Osteocyte (in vitro differentiated cells): ENCODE measurements around the gene KLHL33. TPM values are rescaled to one million over a fixed set of nuclear protein-coding genes. Genes with fewer than 3 reads are reported as not detected.

Source experiments
- DNase-seq: peaks from one replicate; pipeline ENCODE4 v3.0.0; 2021; ENCODE audit warnings: mixed read lengths; ENCODE audit not compliant: unreplicated experiment; ENCODE audit errors: extremely low spot score
- H3K27ac Mint-ChIP-seq: one replicate; pipeline ENCODE4 v1.8.0; 2021; ENCODE audit warnings: mild to moderate bottlenecking, mixed read lengths; ENCODE audit not compliant: unreplicated experiment
- H3K27me3 Mint-ChIP-seq: one replicate; pipeline ENCODE4 v1.8.0; 2021; ENCODE audit warnings: mixed read lengths; ENCODE audit not compliant: unreplicated experiment
- H3K36me3 Mint-ChIP-seq: one replicate; pipeline ENCODE4 v1.8.0; 2021; ENCODE audit warnings: mixed read lengths; ENCODE audit not compliant: unreplicated experiment
- H3K4me1 Mint-ChIP-seq: one replicate; pipeline ENCODE4 v1.8.0; 2021; ENCODE audit warnings: mixed read lengths; ENCODE audit not compliant: unreplicated experiment
- H3K4me3 Mint-ChIP-seq: one replicate; pipeline ENCODE4 v1.8.0; 2021; ENCODE audit warnings: mild to moderate bottlenecking, moderate library complexity, mixed read lengths; ENCODE audit not compliant: unreplicated experiment
- H3K9me3 Mint-ChIP-seq: one replicate; pipeline ENCODE4 v1.8.0; 2021; ENCODE audit warnings: mixed read lengths; ENCODE audit not compliant: unreplicated experiment
- long read RNA-seq: library from polyadenylated mRNA; unstranded; transcript quantifications from one replicate; pipeline ENCODE4 v2.0.0, GENCODE V29; 2021
- total RNA-seq: library from RNA; stranded (reverse); gene quantifications from 2 replicates; pipeline ENCODE4 v1.2.1, GENCODE V29; 2021
- TF ChIP-seq, protein P1 (sequence below): fragments of 200-600 bp; sonication (generic); IDR thresholded peaks from 2 replicates; pipeline ENCODE4 v1.5.0; 2021; ENCODE audit warnings: antibody characterized with exemption, mild to moderate bottlenecking, moderate library complexity

The KLHL33 gene, protein sequence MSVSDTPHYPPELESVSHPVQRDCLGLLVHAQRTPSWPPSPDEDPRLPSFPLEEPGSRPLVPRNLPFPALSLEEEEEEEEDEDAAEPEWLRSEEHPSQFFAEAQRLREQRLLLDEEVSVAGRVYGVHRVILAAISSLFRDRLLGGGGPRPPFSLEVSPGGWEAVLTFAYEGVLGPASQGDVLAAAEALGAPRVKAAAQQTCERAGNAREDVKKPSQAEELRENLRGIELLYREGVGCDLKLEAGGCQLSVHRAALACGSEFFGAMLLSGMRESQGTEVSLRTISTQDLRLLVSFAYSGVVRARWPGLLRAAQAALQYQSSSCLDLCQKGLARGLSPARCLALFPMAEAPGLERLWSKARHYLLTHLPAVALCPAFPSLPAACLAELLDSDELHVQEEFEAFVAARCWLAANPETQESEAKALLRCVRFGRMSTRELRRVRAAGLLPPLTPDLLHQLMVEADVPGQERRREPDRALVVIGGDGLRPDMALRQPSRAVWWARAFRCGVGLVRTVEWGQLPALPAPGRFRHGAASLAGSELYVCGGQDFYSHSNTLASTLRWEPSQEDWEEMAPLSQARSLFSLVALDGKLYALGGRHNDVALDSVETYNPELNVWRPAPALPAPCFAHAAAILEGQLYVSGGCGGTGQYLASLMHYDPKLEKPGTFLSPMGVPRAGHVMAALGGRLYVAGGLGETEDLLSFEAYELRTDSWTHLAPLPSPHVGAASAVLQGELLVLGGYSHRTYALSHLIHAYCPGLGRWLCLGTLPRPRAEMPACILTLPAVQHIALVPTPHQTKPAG
- total RNA-seq, result 0.05 and 0.08 TPM in 2 replicates
- long read RNA-seq, result 0 reads

DNA sequence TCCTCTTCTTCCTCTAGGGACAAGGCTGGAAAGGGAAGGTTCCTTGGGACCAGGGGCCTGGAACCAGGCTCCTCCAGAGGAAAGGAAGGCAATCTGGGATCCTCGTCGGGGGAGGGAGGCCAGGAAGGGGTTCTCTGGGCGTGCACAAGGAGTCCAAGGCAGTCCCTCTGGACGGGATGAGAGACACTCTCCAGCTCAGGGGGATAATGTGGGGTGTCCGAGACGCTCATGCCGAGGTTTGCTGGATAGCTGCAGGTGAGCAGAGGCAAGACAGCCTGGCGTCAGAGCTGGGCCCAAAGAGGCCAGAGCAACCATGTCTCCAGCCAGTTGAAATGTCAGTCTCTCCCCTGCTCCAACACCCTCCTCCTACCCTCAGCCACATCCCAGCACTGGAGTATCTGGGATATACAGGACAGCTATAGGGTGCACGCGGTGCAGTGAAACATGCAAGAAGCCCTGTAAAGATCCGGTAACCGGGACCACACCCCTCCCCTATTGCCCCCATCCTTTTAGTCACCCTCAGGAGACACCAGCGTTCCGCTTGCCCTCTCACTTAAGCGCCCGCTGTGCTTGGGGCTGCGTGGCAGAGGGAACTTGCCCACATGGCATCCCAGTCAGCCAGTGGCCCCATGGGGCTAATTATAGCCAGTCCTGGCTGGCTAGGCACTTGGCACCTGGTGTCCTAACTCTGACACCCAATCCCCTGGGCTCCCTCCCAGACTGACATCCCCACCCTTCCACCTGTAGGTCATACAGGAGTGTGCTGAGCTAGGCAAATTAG lies at the start of gene KLHL33:
TSS of gene KLHL33 (minus strand) at position 585 of the 781 bp plus-strand sequence. CDS start at position 230, 355 bp downstream.
- Mint-ChIP-seq H3K4me3 (no peak within 1 kb of the TSS), H3K36me3 (no peaks in the 10 kb centered on the region), H3K27ac (peak within 1 kb of the TSS; percentile 34), H3K9me3 (no peaks in the 10 kb centered on the region), H3K27me3 (peaks cover 3% of the 10 kb centered on the region), H3K4me1 (peaks cover 6% of the 10 kb centered on the region)
- DNase-seq, result no peak
- TF ChIP-seq, protein P1, sequence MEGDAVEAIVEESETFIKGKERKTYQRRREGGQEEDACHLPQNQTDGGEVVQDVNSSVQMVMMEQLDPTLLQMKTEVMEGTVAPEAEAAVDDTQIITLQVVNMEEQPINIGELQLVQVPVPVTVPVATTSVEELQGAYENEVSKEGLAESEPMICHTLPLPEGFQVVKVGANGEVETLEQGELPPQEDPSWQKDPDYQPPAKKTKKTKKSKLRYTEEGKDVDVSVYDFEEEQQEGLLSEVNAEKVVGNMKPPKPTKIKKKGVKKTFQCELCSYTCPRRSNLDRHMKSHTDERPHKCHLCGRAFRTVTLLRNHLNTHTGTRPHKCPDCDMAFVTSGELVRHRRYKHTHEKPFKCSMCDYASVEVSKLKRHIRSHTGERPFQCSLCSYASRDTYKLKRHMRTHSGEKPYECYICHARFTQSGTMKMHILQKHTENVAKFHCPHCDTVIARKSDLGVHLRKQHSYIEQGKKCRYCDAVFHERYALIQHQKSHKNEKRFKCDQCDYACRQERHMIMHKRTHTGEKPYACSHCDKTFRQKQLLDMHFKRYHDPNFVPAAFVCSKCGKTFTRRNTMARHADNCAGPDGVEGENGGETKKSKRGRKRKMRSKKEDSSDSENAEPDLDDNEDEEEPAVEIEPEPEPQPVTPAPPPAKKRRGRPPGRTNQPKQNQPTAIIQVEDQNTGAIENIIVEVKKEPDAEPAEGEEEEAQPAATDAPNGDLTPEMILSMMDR, result no peak

DNA sequence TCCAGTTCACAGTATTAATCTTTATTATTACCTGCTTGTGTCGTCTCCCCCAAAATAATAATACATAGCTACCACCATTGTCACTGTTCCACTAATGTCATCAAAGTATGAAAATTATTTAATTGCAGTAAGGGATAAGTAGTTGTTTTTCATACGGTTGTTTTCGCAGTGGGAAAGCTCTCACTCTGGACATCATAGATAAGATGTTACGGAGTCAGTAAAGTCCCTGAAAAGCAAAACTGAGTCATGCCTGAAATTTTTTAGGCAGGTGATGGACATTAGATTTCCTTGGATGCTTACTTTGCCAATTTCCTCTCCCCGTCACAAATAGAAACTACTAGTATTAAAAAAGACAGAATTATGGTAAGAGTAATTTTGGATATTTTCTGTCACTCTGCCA lies 46.4 kb upstream of the KLHL33 start:
- Mint-ChIP-seq H3K27ac (no peak overlapping the region), H3K4me3 (no peak overlapping the region), H3K9me3 (no peaks in the 10 kb centered on the region), H3K36me3 (peaks cover 3% of the 10 kb centered on the region), H3K27me3 (peaks cover 37% of the 10 kb centered on the region), H3K4me1 (no peaks in the 10 kb centered on the region)
- DNase-seq, result no peak
- TF ChIP-seq, protein P1, result no peak

DNA sequence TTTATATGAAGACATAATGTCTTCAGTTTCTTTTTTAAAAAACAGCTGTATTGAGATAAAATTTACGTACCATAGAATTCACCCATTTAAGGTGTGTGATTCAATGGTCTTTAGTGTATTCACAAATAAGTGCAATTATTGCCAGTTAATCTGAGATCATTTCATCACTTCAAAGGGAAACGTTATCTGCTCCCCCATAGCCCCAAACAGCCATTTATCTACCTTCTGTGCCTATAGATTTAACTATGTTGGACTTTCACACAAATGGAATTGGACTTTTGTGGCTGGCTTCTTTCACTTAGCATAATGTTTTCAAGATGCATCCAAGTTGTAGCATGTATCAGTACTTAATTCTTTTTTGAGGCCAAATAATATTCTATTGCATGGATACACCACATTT lies 42.9 kb upstream of the KLHL33 start:
- DNase-seq, result no peak
- H3K9me3 Mint-ChIP-seq, result no peaks in the 10 kb centered on the region
- H3K4me1 Mint-ChIP-seq, result no peaks in the 10 kb centered on the region
- H3K27ac Mint-ChIP-seq, result no peak overlapping the region
- TF ChIP-seq, protein P1, result no peak
- peaks cover 20% of the 10 kb centered on the region for H3K36me3 Mint-ChIP-seq
- H3K27me3 Mint-ChIP-seq, result peaks cover 19% of the 10 kb centered on the region
- no peak overlapping the region for H3K4me3 Mint-ChIP-seq

DNA sequence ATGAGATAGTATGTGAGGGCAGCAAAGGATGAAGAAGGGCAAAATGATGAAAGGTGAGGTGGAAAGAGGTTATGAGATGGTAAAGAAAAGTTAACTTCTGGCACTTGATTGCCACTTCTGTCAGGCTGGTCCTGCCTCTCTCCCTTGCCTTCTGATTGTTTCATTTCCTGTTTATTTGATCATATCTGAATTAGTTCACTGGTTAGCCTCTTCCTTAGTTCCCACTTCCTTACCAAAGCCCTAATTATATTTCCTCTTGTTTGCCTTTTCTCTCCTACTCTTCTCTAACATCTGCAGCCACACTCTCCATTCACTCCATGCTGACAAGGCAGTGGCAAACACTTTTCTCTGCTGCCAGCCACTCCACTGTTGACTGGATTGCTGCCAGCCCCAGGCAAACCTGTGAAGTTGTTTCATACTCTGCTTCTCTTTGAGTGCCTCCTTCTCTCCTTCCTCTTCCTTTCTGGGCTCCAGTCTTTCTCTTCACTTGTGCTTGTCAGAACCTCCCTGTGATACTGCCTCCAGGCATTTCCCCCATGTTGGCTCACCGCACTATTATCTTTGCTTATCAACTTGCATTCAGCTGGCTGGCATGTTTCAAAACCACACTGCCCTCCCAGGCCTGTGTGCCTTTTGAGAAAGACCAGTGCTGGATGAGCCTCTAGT lies 41.4 kb upstream of the KLHL33 start:
- Mint-ChIP-seq H3K27ac (peak overlapping the region; percentile 3), H3K4me3 (no peak overlapping the region), H3K36me3 (peaks cover 25% of the 10 kb centered on the region), H3K9me3 (no peaks in the 10 kb centered on the region), H3K4me1 (no peaks in the 10 kb centered on the region), H3K27me3 (peaks cover 5% of the 10 kb centered on the region)
- no peak for DNase-seq
- TF ChIP-seq, protein P1, result no peak
